Measurements from ENCODE around the gene RPUSD1. TPM values are rescaled to one million over a fixed set of nuclear protein-coding genes. Genes with fewer than 3 reads are reported as not detected.
A peak's percentile ranks its signal among the peaks of the same experiment; 100 is the strongest.

The RPUSD1 gene
- total RNA-seq, 2 donors from 2014 or later, result 24.1 to 34.4 TPM

DNA sequence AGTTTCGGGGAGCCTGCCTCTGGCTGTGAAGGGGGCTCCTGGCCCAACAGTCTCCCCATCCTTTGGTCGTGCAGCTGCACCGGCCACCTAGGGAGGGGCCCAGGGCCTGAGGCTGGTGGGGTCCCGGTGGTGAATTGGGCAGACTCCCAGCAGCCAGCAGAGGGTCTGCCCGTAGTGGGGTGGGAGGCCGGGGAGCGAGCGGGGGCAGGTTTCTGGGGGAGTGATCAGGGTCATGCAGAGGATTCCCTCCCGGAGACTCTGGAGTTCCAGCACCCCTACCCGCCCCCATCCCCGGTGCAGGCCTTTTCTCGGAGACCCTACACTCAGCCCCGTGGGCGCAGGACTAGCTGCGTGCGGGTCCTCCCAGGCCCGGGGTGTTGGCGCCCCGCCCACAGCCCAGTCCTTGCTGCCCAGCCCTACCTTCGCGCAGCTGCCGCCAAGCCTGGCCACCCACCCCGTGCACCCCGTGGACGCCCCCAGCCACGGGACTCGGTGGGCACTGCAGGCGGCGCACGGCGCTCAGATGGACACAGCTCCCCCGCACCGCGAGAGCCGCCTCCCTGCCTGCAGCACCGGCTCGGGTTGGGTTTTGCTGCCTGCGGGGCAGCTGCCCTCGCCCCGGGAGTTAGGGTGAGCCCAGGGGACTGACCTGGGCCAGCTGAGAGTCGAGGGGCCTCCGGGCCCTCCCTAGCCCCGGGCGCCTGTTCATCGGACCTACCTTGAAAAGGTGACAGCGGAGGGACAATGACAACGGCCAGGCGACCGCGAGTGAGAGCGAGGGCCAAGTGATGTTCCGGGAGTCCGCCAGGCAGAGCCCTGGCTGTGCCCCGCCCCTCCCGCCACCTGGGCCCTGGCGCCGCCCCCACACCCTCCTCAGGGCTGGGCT lies 12.0 kb upstream of the RPUSD1 start, which contains the start of gene GNG13:
Gene GNG13 (minus strand): TSS at position 787 of the 886 bp plus-strand sequence. CDS start 1,657 bp downstream, outside the sequence.
- Mint-ChIP-seq H3K27me3 (ENCODE audit: insufficient read depth) (peaks cover 37% of the 10 kb centered on the region), H3K4me3 (no peak within 1 kb of the TSS), H3K27ac (no peak within 1 kb of the TSS), H3K4me1 (no peaks in the 10 kb centered on the region), H3K9me3 (no peaks in the 10 kb centered on the region), H3K36me3 (ENCODE audit: low read depth) (peaks cover 22% of the 10 kb centered on the region)
- 15 to 17% methylated on average over 32 to 57 of the region's 57 CpGs for WGBS, 2 experiments (ENCODE audit: insufficient coverage in 1 of 2, insufficient read length in 1 of 2)
- no peaks in the 10 kb centered on the region for H3K4me1 ChIP-seq (ENCODE audit: control insufficient read depth, insufficient read depth, low read length)
- H3K27me3 ChIP-seq (ENCODE audit: control insufficient read depth, insufficient read depth, low read length, poor library complexity, severe bottlenecking), result peaks cover 18% of the 10 kb centered on the region
- no peak within 1 kb of the TSS for H3K9ac ChIP-seq (ENCODE audit: extremely low read depth, low read length, poor library complexity, severe bottlenecking)
- DNase-seq, result peak; percentile 84
- H3K36me3 ChIP-seq (ENCODE audit: control insufficient read depth, insufficient read depth, low read length), result peaks cover 13% of the 10 kb centered on the region
- H3K9me3 ChIP-seq (ENCODE audit: control insufficient read depth, low read length), result no peaks in the 10 kb centered on the region
- H3K27ac ChIP-seq (ENCODE audit: low read depth, low read length), result no peak within 1 kb of the TSS
- TF ChIP-seq, protein P1, sequence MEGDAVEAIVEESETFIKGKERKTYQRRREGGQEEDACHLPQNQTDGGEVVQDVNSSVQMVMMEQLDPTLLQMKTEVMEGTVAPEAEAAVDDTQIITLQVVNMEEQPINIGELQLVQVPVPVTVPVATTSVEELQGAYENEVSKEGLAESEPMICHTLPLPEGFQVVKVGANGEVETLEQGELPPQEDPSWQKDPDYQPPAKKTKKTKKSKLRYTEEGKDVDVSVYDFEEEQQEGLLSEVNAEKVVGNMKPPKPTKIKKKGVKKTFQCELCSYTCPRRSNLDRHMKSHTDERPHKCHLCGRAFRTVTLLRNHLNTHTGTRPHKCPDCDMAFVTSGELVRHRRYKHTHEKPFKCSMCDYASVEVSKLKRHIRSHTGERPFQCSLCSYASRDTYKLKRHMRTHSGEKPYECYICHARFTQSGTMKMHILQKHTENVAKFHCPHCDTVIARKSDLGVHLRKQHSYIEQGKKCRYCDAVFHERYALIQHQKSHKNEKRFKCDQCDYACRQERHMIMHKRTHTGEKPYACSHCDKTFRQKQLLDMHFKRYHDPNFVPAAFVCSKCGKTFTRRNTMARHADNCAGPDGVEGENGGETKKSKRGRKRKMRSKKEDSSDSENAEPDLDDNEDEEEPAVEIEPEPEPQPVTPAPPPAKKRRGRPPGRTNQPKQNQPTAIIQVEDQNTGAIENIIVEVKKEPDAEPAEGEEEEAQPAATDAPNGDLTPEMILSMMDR (conservative IDR thresholded peaks at IDR 0.05), result no peak
- H3K4me3 ChIP-seq (ENCODE audit: low read length), result peak within 1 kb of the TSS; percentile 49

DNA sequence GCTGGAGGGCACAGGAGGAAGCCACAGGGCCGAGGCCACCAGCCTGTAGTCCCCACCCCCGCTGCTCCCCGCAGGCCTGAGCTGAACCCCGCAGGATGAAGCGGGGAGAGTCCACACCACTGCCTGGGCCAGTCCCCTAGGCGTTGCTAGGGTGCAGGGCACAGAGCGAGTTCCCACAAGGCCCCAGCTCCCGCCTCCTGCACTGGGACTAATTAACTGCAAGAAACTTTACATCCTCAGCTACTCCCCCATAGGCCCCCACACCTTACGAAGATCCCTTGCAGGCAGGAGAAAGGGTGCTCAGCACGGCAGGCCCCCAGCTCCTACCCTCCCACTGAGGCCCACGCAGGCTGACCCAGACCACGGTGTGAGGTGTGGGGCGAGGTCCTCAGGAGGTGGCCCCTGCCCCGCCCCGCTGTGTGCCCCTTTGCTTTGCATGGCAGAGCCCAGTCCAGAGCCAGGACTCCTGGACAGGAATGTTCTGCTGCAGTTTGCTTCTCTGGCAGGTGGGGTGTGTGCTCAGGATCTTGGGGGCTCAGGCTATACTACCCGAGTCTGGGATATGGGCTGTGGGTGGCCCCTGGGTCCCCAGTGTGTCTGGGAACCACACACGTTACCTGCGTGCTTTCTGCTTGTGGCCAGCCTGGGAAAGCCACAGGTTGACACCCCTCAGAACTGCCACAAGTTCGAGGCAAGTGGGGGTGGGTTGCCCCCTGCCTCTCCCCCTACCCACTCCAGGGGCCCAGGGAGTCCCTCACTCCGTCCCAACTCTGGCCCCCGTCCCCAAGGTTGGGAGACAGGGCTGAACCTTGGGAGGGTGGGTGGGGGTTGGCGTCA lies 11.1 kb upstream of the RPUSD1 start:
- Mint-ChIP-seq H3K27ac (no peak overlapping the region), H3K4me3 (no peak overlapping the region)
- TF ChIP-seq, protein P1 (conservative IDR thresholded peaks at IDR 0.05), result no peak

DNA sequence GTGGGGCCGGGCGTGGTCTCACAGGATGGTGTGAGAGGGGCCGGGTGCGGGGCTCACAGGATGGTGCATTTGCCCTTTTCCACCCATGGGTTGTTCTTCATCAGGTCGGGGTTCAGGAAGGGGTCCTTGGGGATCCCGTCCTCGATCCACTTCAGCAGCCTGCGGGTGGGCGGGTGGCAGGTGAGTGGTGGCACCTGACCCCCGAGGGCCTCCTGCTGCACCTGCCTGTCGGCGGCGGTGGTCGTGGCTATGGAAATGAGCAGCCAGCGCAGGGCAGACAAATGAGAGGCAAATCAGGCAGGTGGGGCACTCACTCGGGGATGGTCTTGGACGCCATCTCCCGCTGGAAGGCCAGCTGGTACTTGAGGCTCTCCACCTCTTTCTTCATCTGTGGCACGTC lies 10.5 kb upstream of the RPUSD1 start:
- no peak overlapping the region for H3K9ac ChIP-seq (ENCODE audit: extremely low read depth, low read length, poor library complexity, severe bottlenecking)
- H3K4me3 Mint-ChIP-seq, result no peak overlapping the region
- peaks cover 28% of the 10 kb centered on the region for H3K27me3 Mint-ChIP-seq (ENCODE audit: insufficient read depth)
- H3K36me3 Mint-ChIP-seq (ENCODE audit: low read depth), result peaks cover 22% of the 10 kb centered on the region
- DNase-seq, result no peak
- no peak overlapping the region for H3K4me3 ChIP-seq (ENCODE audit: low read length)
- H3K4me1 ChIP-seq (ENCODE audit: control insufficient read depth, insufficient read depth, low read length), result no peaks in the 10 kb centered on the region
- H3K27ac Mint-ChIP-seq, result no peak overlapping the region
- no peaks in the 10 kb centered on the region for H3K4me1 Mint-ChIP-seq
- H3K9me3 ChIP-seq (ENCODE audit: control insufficient read depth, low read length), result no peaks in the 10 kb centered on the region
- TF ChIP-seq, protein P1 (conservative IDR thresholded peaks at IDR 0.05), result no peak
- H3K27ac ChIP-seq (ENCODE audit: low read depth, low read length), result no peak overlapping the region
- no peaks in the 10 kb centered on the region for H3K9me3 Mint-ChIP-seq
- H3K27me3 ChIP-seq (ENCODE audit: control insufficient read depth, insufficient read depth, low read length, poor library complexity, severe bottlenecking), result peaks cover 18% of the 10 kb centered on the region
- 94 to 97% methylated on average over 18 to 19 of the region's 19 CpGs for WGBS, 2 experiments (ENCODE audit: insufficient coverage in 1 of 2, insufficient read length in 1 of 2)
- peaks cover 13% of the 10 kb centered on the region for H3K36me3 ChIP-seq (ENCODE audit: control insufficient read depth, insufficient read depth, low read length)

More for the DNA sequence above, 11.1 kb upstream of the RPUSD1 start:
- Histone ChIP-seq H3K27ac (ENCODE audit: low read depth, low read length) (no peak overlapping the region), H3K4me3 (ENCODE audit: low read length) (no peak overlapping the region), H3K27me3 (ENCODE audit: control insufficient read depth, insufficient read depth, low read length, poor library complexity, severe bottlenecking) (peaks cover 18% of the 10 kb centered on the region), H3K4me1 (ENCODE audit: control insufficient read depth, insufficient read depth, low read length) (no peaks in the 10 kb centered on the region), H3K9me3 (ENCODE audit: control insufficient read depth, low read length) (no peaks in the 10 kb centered on the region), H3K9ac (ENCODE audit: extremely low read depth, low read length, poor library complexity, severe bottlenecking) (no peak overlapping the region), H3K36me3 (ENCODE audit: control insufficient read depth, insufficient read depth, low read length) (peaks cover 13% of the 10 kb centered on the region)
- 87 to 89% methylated on average over 7 to 20 of the region's 22 CpGs for WGBS, 2 experiments (ENCODE audit: insufficient coverage in 1 of 2, insufficient read length in 1 of 2)
- no peak for DNase-seq
- Mint-ChIP-seq H3K9me3 (no peaks in the 10 kb centered on the region), H3K4me1 (no peaks in the 10 kb centered on the region), H3K36me3 (ENCODE audit: low read depth) (peaks cover 22% of the 10 kb centered on the region), H3K27me3 (ENCODE audit: insufficient read depth) (peaks cover 32% of the 10 kb centered on the region)

All from endodermal cell (in vitro differentiated cells).